Lower lobe of right lung (tissue), 2 donors: ENCODE results near the gene IDH3G. TPM values are rescaled to one million over a fixed set of nuclear protein-coding genes. Genes with fewer than 3 reads are reported as not detected.

ENCODE experiments used
- ATAC-seq, 2 donors: fragments of 200-7000 bp; cut with Tn5 transposase; one replicate each; pipeline ENCODE4 v1.9.1; 2020 to 2022; ENCODE audit warnings: mild to moderate bottlenecking in 2 of 2, moderate library complexity in 2 of 2
- DNase-seq: peaks from one replicate; pipeline ENCODE4 v3.0.0-alpha.2; 2020
- H3K27ac ChIP-seq: fragments of 200-600 bp; one replicate; pipeline ENCODE4 v1.8.0; 2022
- H3K27me3 ChIP-seq: fragments of 200-600 bp; one replicate; pipeline ENCODE4 v1.8.0; 2022; ENCODE audit warnings: low read depth
- H3K36me3 ChIP-seq: fragments of 200-600 bp; one replicate; pipeline ENCODE4 v1.8.0; 2022; ENCODE audit warnings: mild to moderate bottlenecking
- H3K4me1 ChIP-seq: fragments of 200-600 bp; one replicate; pipeline ENCODE4 v1.8.0; 2022
- H3K4me3 ChIP-seq: fragments of 200-600 bp; one replicate; pipeline ENCODE4 v1.8.0; 2022; ENCODE audit warnings: mild to moderate bottlenecking
- H3K9me3 ChIP-seq: fragments of 200-600 bp; one replicate; pipeline ENCODE4 v1.8.0; 2022
- CTCF ChIP-seq: fragments of 200-600 bp; IDR thresholded peaks from one replicate; pipeline ENCODE4 v1.8.0; 2022; ENCODE audit warnings: antibody characterized with exemption, mild to moderate bottlenecking
- intact Hi-C: fragments of 100-400 bp; cut with DNase I; formaldehyde crosslinking; loops from one replicate; pipeline ENCODE4 v1.11.0; 2022
- total RNA-seq: library from RNA; stranded (reverse); fragmentation: NEBNext Ultra II Directional; extraction: Animal tissue kit (Norgen Biotek cat#: 25700); gene quantifications from one replicate; pipeline ENCODE4 v1.2.1, GENCODE V29; 2021
- donor health status: DM: no; HTN: yes; CAD: no; lungs with severe emphysema.

Gene IDH3G
- total RNA-seq, 1 donor from 2014 or later = 50.1 TPM

GRCh38 chrX:153738056-153738605 lies 56.0 kb downstream of the IDH3G start:
- Histone ChIP-seq H3K9me3 (no peaks in the 10 kb centered on the region), H3K36me3 (peaks cover 7% of the 10 kb centered on the region), H3K4me1 (no peaks in the 10 kb centered on the region), H3K27me3 (no peaks in the 10 kb centered on the region), H3K4me3 (no peak overlapping the region), H3K27ac (no peak overlapping the region)
- intact Hi-C loops = no loop called here
- TF ChIP-seq CTCF = no peak
- no peak for ATAC-seq
- DNase-seq = no peak

- no peak for TF ChIP-seq CTCF
- Histone ChIP-seq H3K27me3 (no peaks in the 10 kb centered on the region), H3K36me3 (peaks cover 7% of the 10 kb centered on the region), H3K4me3 (no peak overlapping the region), H3K27ac (no peak overlapping the region), H3K4me1 (no peaks in the 10 kb centered on the region), H3K9me3 (no peaks in the 10 kb centered on the region)
- no peak for ATAC-seq
- intact Hi-C loops = no loop called here
- no peak for DNase-seq
Measured at GRCh38 chrX:153736871-153737441, 57.2 kb downstream of the IDH3G start.

GRCh38 chrX:153736071-153736820 lies 57.9 kb downstream of the IDH3G start:
- Histone ChIP-seq H3K4me1 (no peaks in the 10 kb centered on the region), H3K9me3 (no peaks in the 10 kb centered on the region), H3K36me3 (peaks cover 7% of the 10 kb centered on the region), H3K27ac (no peak overlapping the region), H3K4me3 (no peak overlapping the region), H3K27me3 (no peaks in the 10 kb centered on the region)
- intact Hi-C loops = no loop called here
- TF ChIP-seq CTCF = no peak
- ATAC-seq = no peak
- DNase-seq = no peak

Other genes with a start within 250 kb of the IDH3G start
- gene CCNQ, start 195.2 kb downstream of the IDH3G start, total RNA-seq = 17.0 TPM
- not detected for gene DUSP9, start 147.2 kb downstream of the IDH3G start, total RNA-seq
- not detected for gene PNCK, start 120.6 kb downstream of the IDH3G start, total RNA-seq
- 7.1 TPM for gene SLC6A8, start 106.4 kb downstream of the IDH3G start, total RNA-seq
- gene BCAP31, start 70.0 kb downstream of the IDH3G start, total RNA-seq = 219 TPM
- gene ABCD1, start 69.5 kb downstream of the IDH3G start, total RNA-seq = 14.5 TPM
- 4.6 TPM for gene PLXNB3, start 30.1 kb downstream of the IDH3G start, total RNA-seq
- gene SRPK3, start 13.3 kb downstream of the IDH3G start, total RNA-seq = not detected
- gene SSR4, start 293 bp upstream of the IDH3G start, total RNA-seq = 210 TPM
- gene PDZD4, start 36.2 kb upstream of the IDH3G start, total RNA-seq = 8.5 TPM
- gene L1CAM, start 91.8 kb upstream of the IDH3G start, total RNA-seq = 1.6 TPM
- 1.9 TPM for gene AVPR2, start 110.3 kb upstream of the IDH3G start, total RNA-seq
- 70.7 TPM for gene ARHGAP4, start 131.9 kb upstream of the IDH3G start, total RNA-seq
- 69.2 TPM for gene NAA10, start 140.7 kb upstream of the IDH3G start, total RNA-seq
- gene RENBP, start 150.3 kb upstream of the IDH3G start, total RNA-seq = 57.0 TPM
- 48.4 TPM for gene HCFC1, start 177.4 kb upstream of the IDH3G start, total RNA-seq
- 7.6 TPM for gene TMEM187, start 178.4 kb upstream of the IDH3G start, total RNA-seq
- gene IRAK1, start 225.5 kb upstream of the IDH3G start, total RNA-seq = 73.1 TPM